K562 (cell line): Measurements from ENCODE around the gene MAGI1. TPM values are rescaled to one million over a fixed set of nuclear protein-coding genes. Genes with fewer than 3 reads are reported as not detected.

ENCODE experiments used
- ATAC-seq: fragments of 200-7000 bp; cut with Tn5 transposase; 3 replicates; pipeline ENCODE4 v1.9.1; 2020; ENCODE audit warnings: moderate library complexity
- BruUV-seq: library from RNA; stranded (reverse); fragments of 400-500 nt; replicated peaks from 2 replicates; lab custom pipeline; 2021; lab: Mats Ljungman, UMichigan
- CTCF ChIA-PET: fragments of 300-600 bp; formaldehyde crosslinking; extraction: SDS; loops from one replicate; lab custom pipeline; 2021; ENCODE audit warnings: low intra/inter-chr PET ratio; lab: Yijun Ruan, JAX
- POLR2A ChIA-PET: fragments of 300-600, 350-650 bp; sonication (Branson Sonifier 250); formaldehyde crosslinking; extraction: SDS; loops from one replicate; lab custom pipeline; 2021; ENCODE audit warnings: antibody characterized with exemption, inconsistent platforms; lab: Yijun Ruan, JAX
- DNase-seq, 4 experiments: peaks; one replicate each; pipeline versions ENCODE4 v3.0.0 to v3.0.0-alpha.2; 2011 to 2018; ENCODE audit warnings: low spot score in 3 of 4, mixed read lengths in 3 of 4; ENCODE audit errors: extremely low read depth in 1 of 4
- FAIRE-seq: peaks from 2 replicates; lab custom pipeline; 2011; peaks lifted over from hg19 to GRCh38; lab: Jason Lieb, UNC
- H2AFZ ChIP-seq: 2 replicates; pipeline ENCODE4 v1.6.0; 2011; ENCODE audit warnings: low read depth, low read length, control low read depth, inconsistent platforms
- H3K27ac ChIP-seq: fragments of 200-600 bp; 3 replicates; pipeline ENCODE4 v1.8.0; 2011; ENCODE audit warnings: low read depth, mild to moderate bottlenecking, control low read depth, inconsistent platforms, low read length, moderate library complexity, mixed read lengths; ENCODE audit errors: extremely low read depth
- H3K27me3 ChIP-seq, 2 experiments: fragments of 300-600 bp in 1 of 2; 2 replicates in 1 of 2; 3 replicates in 1 of 2; pipeline versions ENCODE4 v1.6.0 to v1.8.0; 2011; ENCODE audit warnings: inconsistent platforms in 2 of 2, low read length in 2 of 2, mild to moderate bottlenecking in 1 of 2, mixed read lengths in 1 of 2, moderate library complexity in 1 of 2; ENCODE audit not compliant: control insufficient read depth in 2 of 2, insufficient read depth in 2 of 2
- H3K36me3 ChIP-seq: fragments of 300-600 bp; 3 replicates; pipeline ENCODE4 v1.8.0; 2011; ENCODE audit warnings: mild to moderate bottlenecking, low read length, inconsistent platforms; ENCODE audit not compliant: control insufficient read depth, insufficient read depth
- H3K4me1 ChIP-seq, 2 experiments: fragments of 200-600 bp in 1 of 2; replicated peaks in 1 of 2; 2 replicates in 1 of 2; 3 replicates in 1 of 2; pipeline versions ENCODE4 v1.5.1 to v1.8.0; 2011; ENCODE audit warnings: inconsistent platforms in 2 of 2, low read length in 2 of 2, mild to moderate bottlenecking in 1 of 2, mixed read lengths in 1 of 2, moderate library complexity in 1 of 2; ENCODE audit not compliant: control insufficient read depth in 2 of 2, insufficient read depth in 2 of 2
- H3K4me2 ChIP-seq: 2 replicates; pipeline ENCODE4 v1.6.1; 2011; ENCODE audit warnings: low read length, control low read depth, inconsistent platforms, mixed read lengths; ENCODE audit not compliant: insufficient read depth
- H3K4me3 ChIP-seq: fragments of 200-600 bp; sonication (generic), shearing (Covaris generic); 2 replicates; pipeline ENCODE4 v1.5.1; 2016; ENCODE audit warnings: control low read depth, inconsistent platforms
- H3K79me2 ChIP-seq: fragments of 200-600 bp; 3 replicates; pipeline ENCODE4 v1.8.0; 2011; ENCODE audit warnings: low read length, inconsistent platforms; ENCODE audit not compliant: control insufficient read depth, insufficient read depth
- H3K9ac ChIP-seq, 2 experiments: 2 replicates each; pipeline versions ENCODE4 v1.6.0 to v1.6.1; 2011; ENCODE audit warnings: low read depth in 2 of 2, low read length in 2 of 2, control low read depth in 1 of 2, inconsistent platforms in 1 of 2, mild to moderate bottlenecking in 1 of 2, mixed read lengths in 1 of 2; ENCODE audit not compliant: insufficient read depth in 1 of 2
- H3K9me1 ChIP-seq: one replicate; pipeline ENCODE4 v1.6.0; 2011; ENCODE audit warnings: inconsistent platforms, mild to moderate bottlenecking, low read length, moderate library complexity; ENCODE audit not compliant: control insufficient read depth, insufficient read depth
- H3K9me3 ChIP-seq: replicated peaks from 2 replicates; pipeline ENCODE4 v1.5.1; 2011; ENCODE audit warnings: low read depth, low read length, inconsistent platforms; ENCODE audit not compliant: control insufficient read depth, insufficient read depth
- H4K20me1 ChIP-seq: replicated peaks from 2 replicates; pipeline ENCODE4 v1.6.1; 2011; ENCODE audit warnings: low read length, inconsistent platforms, mixed read lengths; ENCODE audit not compliant: control insufficient read depth, insufficient read depth
- CEBPG ChIP-seq, 3 experiments: fragments of 200-800 bp in 1 of 3; sonication (Bioruptor generic) in 1 of 3; sonication (generic) in 1 of 3; formaldehyde crosslinking in 1 of 3; IDR thresholded peaks in 2 of 3; conservative IDR thresholded peaks in 1 of 3; 2 replicates each; pipeline versions ENCODE4 v1.6.1 to v1.8.0; 2016 to 2022; ENCODE audit warnings: missing compliant biosample characterization in 2 of 3, missing genetic modification characterization in 2 of 3, mild to moderate bottlenecking in 1 of 3, missing genetic modification reagents in 1 of 3
- ZBTB40 ChIP-seq, 2 experiments: fragments of 450-650 bp in 1 of 2; sonication (generic) in 1 of 2; formaldehyde crosslinking in 1 of 2; IDR thresholded peaks; 2 replicates each; pipeline versions ENCODE4 v1.7.1 to v1.9.0; 2016 to 2022; ENCODE audit warnings: inconsistent platforms in 1 of 2, mild to moderate bottlenecking in 1 of 2, missing genetic modification reagents in 1 of 2
- WGBS: fragments of 100-300 bp; shearing (Covaris generic); methylation state at CpG from one replicate; pipeline ENCODE4 v1.1.6; 2016; ENCODE audit warnings: low coverage, mixed read lengths; ENCODE audit not compliant: insufficient coverage; ENCODE audit errors: missing lambda C conversion rate; 5-methylcytosine and 5-hydroxymethylcytosine counted together
- in situ Hi-C: fragments of 300-500 bp; cut with MboI; formaldehyde crosslinking; loops from 4 replicates; pipeline ENCODE4 v1.15.0; 2018; ENCODE audit warnings: inconsistent platforms, mixed read lengths
- intact Hi-C: fragments of 100-400 bp; cut with micrococcal nuclease; formaldehyde crosslinking; loops from 2 replicates; pipeline ENCODE4 v1.14.2; 2022
- polyA plus RNA-seq, 8 experiments: library from polyadenylated mRNA; depleted of rRNA in 4 of 8; stranded (reverse) in 5 of 8; unstranded in 3 of 8; fragments of >200 nt; fragmentation: Nextera tagmentation in 2 of 8; fragmentation: Illumina TruSeq in 1 of 8; extraction: Ambion mirVana in 2 of 8; extraction: Trizol in 1 of 8; gene quantifications; 2 replicates each; pipeline versions ENCODE4 v1.2.1 to v1.2.3, GENCODE V29; 2011 to 2014; ENCODE audit warnings: inconsistent platforms in 1 of 8, missing spikeins in 1 of 8
- total RNA-seq, 7 experiments: library from RNA; depleted of rRNA in 6 of 7; stranded (reverse); fragments of >200 nt in 6 of 7; fragmentation: Illumina TruSeq in 2 of 7; extraction: Trizol in 2 of 7; gene quantifications; 2 replicates each; pipeline versions ENCODE4 v1.2.1 to v1.2.3, GENCODE V29; 2011 to 2021; ENCODE audit warnings: low replicate concordance in 1 of 7

Gene MAGI1
- total and polyA plus RNA-seq, 9 of the 15 experiments (the other 6 are each of a cell fraction or from before 2014, with no cell fraction given) = 7.8 to 59.4 (median 43.2) TPM

- ChIA-PET POLR2A (no interaction called here), CTCF (no interaction called here)
- DNase-seq = no peak
- Histone ChIP-seq H3K4me2 (no peak overlapping the region), H3K27me3 (no peaks in the 10 kb centered on the region), H3K9ac (no peak overlapping the region), H3K36me3 (no peaks in the 10 kb centered on the region), H3K9me1 (no peaks in the 10 kb centered on the region), H3K79me2 (peaks cover 81% of the 10 kb centered on the region), H3K4me1 (peaks cover 0 to 31% of the 10 kb centered on the region in 2 experiments; a peak in 3 of 5 replicates), H2AFZ (no peak overlapping the region), H3K4me3 (no peak overlapping the region), H3K27ac (no peak overlapping the region), H3K9me3 (no peaks in the 10 kb centered on the region), H4K20me1 (no peaks in the 10 kb centered on the region)
- no TSS peak for BruUV-seq
- TF ChIP-seq CEBPG (CRISPR knock-in tag; IDR thresholded peaks at IDR 0.05) (no peak), CEBPG (tag; conservative IDR thresholded peaks at IDR 0.05 in 1 of 2, IDR thresholded peaks at IDR 0.05 in 1 of 2) (0 out of 4 replicates have a peak, but pooled peaks of 1 of the 2 experiments have one; percentile 23), ZBTB40 (IDR thresholded peaks at IDR 0.05) (no peak), ZBTB40 (CRISPR knock-in tag; IDR thresholded peaks at IDR 0.05) (no peak)
- no peak for FAIRE-seq
- WGBS = 100% methylated on average over 1 of the region's 1 CpG
- in situ Hi-C loops (no loop called here), intact Hi-C loops (loop anchor here (10.0 kb wide), 2 partner anchors 64 to 106 kb away; no protein-coding TSS in a partner anchor)
- no peak for ATAC-seq
Measured at GRCh38 chr3:65569129-65569528, 469.6 kb downstream of the MAGI1 start.
